NCI-H2227 (cell line): Measurements from ENCODE around the gene ZBP1.
"Not testable (repeated sequence)": the region's sequence is repeated elsewhere in the genome, so short reads cannot be mapped to it uniquely, and the experiment has no call there.

ENCODE experiments used
- DNase-seq: peaks from one replicate; lab custom pipeline; 2025; ENCODE audit not compliant: unreplicated experiment; lab: John Stamatoyannopoulos, UW

Gene ZBP1

GRCh38 chr20:57647933-57648785, 27.9 kb upstream of the ZBP1 start:
- DNase-seq: no peak

- no peak for DNase-seq
Measured at GRCh38 chr20:57647006-57647932, 27.0 kb upstream of the ZBP1 start.

DNA sequence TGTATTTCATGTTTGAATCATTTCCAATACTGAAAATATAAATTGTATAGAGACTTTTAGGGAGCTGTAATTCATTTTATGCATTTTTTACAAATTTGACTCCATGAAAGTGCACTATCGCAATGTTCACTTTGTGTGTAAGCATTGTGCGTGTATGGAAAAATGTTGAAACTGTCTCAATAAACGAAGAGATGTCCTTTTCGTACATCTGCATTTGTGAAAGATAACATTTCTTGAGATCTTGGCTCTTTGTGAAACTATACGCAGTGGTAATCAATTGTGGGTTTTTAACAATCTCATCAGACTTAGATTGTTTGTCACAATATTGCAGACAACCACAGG, 18.6 kb upstream of the ZBP1 start:
- no peak for DNase-seq

- no peak for DNase-seq
Measured at GRCh38 chr20:57638173-57638894, 18.1 kb upstream of the ZBP1 start.

- no peak for DNase-seq
Measured at GRCh38 chr20:57633945-57634491, 13.8 kb upstream of the ZBP1 start.

- DNase-seq: no peak
Measured at GRCh38 chr20:57632286-57632685, 12.1 kb upstream of the ZBP1 start.

DNA sequence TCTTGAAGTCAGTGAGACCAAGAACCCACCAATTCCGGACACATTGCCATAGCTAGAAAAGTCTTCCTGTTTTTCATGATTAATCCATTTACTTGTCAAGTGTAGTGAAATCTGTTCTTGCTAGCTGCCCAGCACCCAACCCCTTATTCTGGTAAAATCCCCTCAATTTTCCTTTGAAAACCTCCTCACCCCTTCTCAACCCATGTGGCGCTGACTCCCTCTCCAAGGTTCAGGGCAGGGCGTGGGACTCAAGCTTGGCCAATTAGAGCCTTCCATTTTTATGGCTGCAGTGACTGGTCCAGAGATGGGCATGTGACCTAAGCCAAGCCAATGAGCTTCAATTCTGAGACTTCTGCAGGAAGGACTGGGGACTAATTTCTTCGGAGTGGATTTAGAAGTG, 9.8 kb upstream of the ZBP1 start:
- DNase-seq: no peak

DNA sequence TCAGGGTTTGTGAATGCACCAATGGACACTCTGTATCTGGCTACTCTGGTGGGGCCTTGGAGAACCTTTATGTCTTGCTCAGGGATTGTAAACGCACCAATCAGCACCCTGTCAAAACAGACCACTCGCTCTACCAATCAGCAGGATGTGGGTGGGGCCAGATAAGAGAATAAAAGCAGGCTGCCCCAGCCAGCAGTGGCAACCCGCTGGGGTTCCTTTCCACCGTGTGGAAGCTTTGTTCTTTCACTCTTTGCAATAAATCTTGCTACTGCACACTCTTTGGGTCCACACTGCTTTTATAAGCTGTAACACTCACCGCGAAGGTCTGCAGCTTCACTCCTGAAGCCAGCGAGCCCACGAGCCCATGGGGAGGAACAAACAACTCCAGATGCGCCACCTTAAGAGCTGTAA, 9.3 kb upstream of the ZBP1 start:
- DNase-seq: not testable (repeated sequence)

GRCh38 chr20:57628962-57629308, 8.7 kb upstream of the ZBP1 start:
- not testable (repeated sequence) for DNase-seq

DNA sequence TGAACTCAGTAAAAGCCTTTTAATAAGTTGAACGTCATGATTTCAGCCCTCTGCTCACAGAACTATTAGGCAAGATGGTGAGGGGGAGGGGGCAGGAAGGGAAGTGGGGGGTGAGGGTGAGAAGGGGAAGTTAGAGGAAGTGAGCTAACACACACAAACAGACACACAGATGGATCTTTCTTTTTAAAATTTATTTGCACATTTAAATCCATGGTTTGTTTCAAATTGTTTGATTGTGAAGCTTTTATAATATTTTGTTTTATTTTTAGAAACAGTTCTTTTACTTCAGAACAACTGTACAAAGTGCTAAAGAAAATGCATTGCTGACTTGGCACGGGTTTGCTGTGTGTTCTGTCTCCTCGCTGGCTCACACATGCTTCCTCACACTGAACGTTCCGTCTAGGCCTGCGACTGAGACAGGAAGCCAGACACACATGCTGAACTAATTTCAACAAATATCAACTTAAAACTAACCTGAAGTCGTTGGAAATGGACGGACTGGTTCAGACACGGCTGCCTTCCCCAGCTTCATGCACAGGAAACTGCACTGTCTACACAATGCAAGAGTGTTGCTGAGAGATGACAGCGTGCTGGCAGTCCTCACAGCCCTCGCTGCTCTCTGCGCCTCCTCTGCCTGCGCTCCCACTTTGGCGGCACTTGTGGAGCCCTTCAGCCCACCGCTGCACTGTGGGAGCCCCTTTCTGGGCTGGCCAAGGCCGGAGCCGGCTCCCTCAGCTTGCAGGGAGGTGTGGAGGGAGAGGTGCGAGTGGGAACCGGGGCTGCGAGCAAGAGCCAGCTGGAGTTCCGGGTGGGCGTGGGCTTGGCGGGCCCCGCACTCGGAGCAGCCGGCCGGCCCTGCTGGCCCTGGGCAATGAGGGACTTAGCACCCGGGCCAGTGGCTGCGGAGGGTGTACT, 8.1 kb upstream of the ZBP1 start:
- DNase-seq: no peak

DNA sequence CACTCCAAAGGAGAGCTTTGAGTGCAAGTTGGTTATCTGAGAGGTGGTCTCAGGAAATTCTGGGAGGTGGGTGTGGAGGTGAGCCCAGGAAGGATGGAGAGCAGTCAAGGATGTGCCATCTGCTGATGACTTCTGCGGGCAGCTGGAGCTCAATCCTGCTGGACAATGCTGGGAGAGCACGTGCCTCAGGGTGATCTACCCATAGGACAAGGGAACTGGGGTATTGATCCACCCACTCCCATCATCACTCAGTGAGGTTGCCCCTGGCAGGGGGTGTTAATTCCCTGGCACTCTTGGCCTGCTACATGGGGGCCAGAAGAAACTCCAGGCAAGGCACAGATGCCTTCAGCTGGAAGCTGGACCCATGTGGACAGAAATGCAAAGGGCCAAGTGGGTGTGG, 7.1 kb upstream of the ZBP1 start:
- DNase-seq: no peak

- no peak for DNase-seq
Measured at GRCh38 chr20:57625978-57626377, 5.8 kb upstream of the ZBP1 start.

DNA sequence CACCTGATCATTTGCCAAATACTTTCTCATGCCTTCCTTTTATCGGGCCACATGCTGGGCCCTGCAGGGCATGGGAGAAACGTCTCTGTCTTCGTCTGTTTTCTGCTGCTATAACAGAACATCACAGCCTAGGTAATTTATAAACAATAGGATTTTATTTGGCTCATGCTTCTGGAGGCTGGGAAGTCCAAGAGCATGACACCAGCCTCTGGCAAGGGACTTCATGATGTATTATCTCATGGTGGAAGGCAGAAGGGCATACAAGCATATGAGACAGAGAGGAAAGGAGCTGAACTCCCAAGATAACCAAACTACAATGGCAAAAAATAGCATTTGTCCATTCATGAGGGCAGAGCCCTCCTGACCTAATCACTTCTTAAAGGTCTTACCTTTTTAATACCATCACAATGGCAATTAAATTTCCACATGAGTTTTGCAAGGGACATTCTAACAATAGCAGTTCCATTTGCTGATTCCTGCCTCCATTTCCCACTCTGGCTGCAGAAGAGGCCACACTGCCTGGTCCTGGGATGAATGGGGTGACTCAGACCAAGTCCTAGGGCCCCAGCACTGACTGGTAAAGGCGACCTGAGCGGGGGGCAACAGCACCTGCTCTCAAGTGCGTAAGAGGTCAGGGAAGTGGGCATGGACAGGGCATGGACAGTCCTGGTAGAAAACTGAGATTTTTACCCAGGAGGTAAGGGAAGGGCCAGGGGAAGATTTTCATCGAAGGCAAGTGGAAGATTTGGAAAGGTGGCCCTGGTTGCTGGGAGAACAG, 5.1 kb upstream of the ZBP1 start:
- DNase-seq: no peak

GRCh38 chr20:57624124-57624523, 3.9 kb upstream of the ZBP1 start:
- DNase-seq: no peak

- DNase-seq: no peak
Measured at GRCh38 chr20:57622579-57623381, 2.6 kb upstream of the ZBP1 start.

DNA sequence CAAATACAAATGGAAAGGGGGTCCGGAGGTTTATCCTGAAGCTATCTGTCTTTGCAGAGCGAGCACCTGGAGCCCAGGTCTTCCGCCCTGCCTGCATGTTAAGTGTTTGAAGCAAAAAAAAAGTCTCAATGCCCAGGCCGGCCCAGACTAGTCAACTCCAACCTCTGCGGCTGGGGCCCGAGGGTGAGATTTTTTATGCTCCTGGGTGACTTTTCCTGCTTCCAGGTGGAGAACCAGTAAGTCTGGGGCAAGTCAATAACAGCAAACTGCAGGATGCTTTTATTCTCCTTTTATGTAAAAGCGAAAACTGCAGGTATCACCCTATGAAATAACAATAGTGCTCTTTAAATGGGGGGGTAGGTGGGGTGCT, 2.0 kb upstream of the ZBP1 start:
- no peak for DNase-seq

DNA sequence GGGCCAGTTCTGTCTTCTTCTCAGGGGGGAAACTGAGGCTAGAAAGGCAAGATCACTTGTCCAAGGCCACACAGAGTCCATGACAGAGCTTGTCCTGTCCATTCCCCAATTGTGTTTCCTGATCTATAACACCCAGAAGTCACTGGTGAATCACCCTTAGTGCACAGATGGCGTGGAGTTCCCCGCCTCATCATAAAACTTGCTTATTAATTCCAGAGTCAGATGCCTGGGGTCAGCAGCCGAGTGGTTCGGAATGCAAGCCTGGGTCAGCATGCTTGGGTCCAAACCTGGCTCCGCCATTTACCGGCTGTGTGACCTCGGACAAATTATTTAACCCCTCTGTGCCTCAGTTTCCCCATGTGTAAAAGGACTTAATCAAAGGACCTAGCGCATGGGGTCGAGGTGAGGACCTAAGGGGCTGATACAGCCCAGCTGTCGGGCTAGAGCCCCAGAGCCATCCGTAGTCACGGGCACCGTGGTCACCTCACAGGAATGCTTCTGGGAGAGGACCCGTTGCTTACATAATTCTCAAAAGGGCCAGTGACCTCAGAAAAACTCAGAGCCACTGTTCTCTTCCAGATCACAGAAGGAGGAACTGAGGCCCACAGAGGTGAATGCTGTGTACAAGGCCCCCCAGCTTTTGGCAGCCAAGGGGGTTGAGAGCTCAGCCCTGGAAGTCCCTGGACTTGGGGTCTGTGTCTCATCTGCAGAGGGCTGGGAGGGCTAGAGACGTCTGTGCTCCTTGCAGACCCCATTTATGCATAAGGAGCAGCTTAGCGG, 1.4 kb upstream of the ZBP1 start:
- DNase-seq: no peak

DNA sequence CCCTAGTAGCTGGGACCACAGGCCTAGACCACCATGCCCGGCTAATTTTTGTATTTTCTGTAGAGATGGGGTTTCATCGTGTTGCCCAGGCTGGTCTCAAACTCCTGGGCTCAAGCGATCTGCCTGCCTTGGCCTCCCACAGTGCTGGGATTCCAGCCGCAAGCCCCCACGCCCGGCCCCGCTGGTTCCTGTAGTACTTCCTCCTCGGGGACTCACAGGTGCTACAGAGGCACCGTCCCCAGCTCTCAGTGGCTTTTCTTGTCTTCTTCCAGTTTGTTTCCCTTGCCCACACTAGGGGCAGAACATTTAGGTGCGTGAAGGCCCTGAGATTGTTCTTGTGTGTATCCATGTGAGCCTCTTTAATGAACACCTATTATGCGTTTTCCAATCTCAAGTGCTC, 773 bp upstream of the ZBP1 start:
- DNase-seq: no peak
